Sciatic nerve (tissue), 2 donors: ENCODE data around the gene ASPG. TPM values are rescaled to one million over a fixed set of nuclear protein-coding genes. Genes with fewer than 3 reads are reported as not detected.

ENCODE experiments used
- ATAC-seq: fragments of 200-7000 bp; cut with Tn5 transposase; one replicate; pipeline ENCODE4 v1.9.1; 2020; ENCODE audit warnings: mild to moderate bottlenecking, moderate library complexity
- DNase-seq: peaks from one replicate; pipeline ENCODE4 v3.0.0-alpha.2; 2020; ENCODE audit warnings: low spot score
- intact Hi-C: fragments of 100-400 bp; cut with DNase I; formaldehyde crosslinking; loops from one replicate; pipeline ENCODE4 v1.14.2; 2022
- total RNA-seq: library from RNA; stranded (reverse); fragmentation: NEBNext Ultra II Directional; extraction: Animal tissue kit (Norgen Biotek cat#: 25700); gene quantifications from one replicate; pipeline ENCODE4 v1.2.1, GENCODE V29; 2021
- donor health status: DM: no; HTN: no; CAD: no.
- donor health status: DM: no; HTN: no; CAD: no.

Gene ASPG
- total RNA-seq, 1 donor from 2014 or later = 4.6 TPM

DNA sequence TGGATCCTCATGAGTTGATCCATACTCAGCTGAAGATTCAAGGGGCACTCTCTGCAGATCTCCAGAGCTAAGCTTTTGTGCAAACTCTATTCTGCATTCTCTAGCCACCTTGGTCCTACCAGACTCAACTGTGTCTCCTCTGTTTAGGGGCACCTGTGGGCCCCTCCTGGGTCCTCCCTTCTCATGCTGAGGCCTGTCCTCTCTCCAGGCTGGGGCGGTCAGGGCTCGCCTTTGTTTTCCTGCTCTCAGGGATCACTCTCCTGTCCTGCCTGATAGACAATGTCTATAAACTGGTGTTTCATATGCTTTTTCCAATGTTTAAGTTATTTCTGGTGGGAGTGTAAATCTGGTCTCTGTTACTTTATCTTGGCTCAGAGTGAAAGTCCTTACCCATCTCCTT, 41.3 kb downstream of the ASPG start:
- no peak for DNase-seq
- intact Hi-C loops = no loop called here

DNA sequence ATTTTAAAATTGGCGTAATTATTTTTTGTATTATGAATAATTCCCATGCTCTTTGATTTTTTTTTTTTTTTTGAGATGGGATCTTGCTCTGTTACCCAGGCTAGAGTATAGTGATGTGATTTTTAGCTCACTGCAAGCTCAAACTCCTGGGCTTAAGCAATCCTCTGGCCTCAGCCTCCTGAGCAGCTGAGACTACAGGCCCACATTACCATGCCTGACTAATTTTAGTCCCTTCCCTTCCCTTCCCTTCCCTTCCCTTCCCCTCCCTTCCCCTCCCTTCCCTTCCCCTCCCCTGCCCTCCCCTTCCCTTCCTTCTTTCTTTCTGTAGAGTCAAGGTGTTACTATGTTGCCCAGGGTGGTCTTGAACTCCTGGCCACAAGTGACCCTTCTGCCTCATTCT, 43.5 kb downstream of the ASPG start:
- ATAC-seq = no peak
- intact Hi-C loops = no loop called here
- DNase-seq = no peak

More for the DNA sequence above, 41.3 kb downstream of the ASPG start:
- no peak for ATAC-seq

DNA sequence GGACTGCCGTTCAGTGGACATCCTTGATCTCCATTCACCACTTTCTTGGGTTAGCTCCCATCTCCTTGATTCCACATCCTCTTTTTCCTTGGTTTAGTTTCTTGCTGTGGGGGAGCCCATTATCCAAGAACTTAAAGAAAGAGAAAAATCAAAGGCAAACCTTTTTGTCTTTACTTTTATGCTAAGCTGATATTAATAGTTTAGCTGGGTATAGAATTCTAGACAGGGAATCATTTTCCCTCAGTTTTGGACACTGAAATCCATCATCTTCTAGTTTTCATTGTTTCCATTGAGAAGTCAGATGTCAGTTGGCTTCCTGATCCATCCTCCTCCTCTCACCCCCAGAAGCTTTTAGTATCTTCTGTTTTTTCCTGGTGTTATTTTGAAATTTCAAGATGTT, 44.1 kb downstream of the ASPG start:
- no peak for DNase-seq
- intact Hi-C loops = no loop called here
- ATAC-seq = no peak

DNA sequence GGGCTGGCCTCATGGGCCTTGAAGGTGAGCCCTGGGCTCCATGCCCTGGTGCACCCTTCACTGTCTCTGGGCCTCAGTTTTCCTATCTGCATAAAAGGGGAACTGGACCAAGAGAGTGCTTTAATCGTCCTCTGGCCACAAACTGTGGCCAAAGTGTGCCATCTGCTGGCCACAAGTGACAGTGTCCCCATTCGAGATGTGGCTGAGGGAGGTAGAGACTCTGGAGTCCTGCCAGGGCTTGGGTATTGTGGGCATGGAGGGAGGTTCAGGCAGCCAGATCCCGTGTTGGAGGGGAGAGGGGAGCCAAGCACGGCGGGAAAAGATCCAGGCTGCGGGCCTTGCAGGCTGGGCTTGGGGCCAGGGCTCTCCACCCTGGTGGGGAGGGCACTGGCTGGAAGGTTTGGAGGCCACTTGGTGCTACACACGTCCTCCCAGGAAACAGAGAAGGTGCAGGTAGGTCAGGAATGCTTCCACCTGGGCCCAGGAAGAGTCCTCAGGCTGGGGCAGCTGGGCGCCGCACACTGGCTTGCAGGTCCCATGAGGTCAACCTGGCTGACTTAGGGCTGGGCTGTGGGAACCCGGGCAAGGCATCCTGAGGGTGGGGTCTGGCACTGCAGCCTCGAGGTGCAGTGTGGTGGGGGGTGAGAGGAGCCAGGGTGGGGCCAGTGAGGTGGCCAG, 45.6 kb downstream of the ASPG start:
- intact Hi-C loops = no loop called here
- DNase-seq (peak; percentile 56), ATAC-seq (peak; percentile 22)

DNA sequence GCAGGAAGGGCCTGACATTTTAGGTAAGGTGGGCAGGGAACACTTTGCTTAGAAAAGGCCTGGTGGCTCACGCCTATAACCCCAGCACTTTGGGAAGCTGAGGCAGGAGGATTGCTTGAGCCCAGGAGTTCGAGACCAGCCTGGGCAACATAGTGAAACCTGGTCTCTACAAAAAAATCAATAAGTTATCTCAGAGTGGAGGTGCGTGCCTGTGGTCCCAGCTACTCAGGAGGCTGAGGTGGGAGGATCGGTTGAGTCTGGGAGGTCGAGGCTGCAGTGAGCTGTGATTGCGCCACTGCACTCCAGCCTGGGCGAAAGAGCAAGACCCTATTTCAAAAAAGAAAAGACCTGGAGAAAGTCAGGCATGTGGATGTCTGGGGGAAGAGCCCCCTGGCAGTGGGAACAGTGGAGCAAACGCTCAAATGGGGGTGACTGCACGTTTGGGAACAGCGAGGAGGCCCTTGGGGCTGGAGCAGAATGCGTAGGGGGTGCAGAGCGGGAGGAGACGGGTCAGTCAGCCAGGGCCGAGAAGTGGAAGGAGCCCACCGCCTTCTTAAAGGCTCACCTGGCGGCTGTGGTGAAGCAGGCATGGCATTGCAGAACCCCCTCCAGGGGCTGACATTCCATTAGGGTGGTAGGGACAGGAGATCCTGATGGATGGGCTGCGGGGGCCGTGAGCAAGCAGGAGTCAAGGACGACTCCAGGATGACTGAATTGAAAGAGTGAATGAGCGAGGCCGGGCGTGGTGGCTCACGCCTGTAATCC, 46.6 kb downstream of the ASPG start:
- ATAC-seq (no peak), DNase-seq (no peak)
- intact Hi-C loops = no loop called here

DNA sequence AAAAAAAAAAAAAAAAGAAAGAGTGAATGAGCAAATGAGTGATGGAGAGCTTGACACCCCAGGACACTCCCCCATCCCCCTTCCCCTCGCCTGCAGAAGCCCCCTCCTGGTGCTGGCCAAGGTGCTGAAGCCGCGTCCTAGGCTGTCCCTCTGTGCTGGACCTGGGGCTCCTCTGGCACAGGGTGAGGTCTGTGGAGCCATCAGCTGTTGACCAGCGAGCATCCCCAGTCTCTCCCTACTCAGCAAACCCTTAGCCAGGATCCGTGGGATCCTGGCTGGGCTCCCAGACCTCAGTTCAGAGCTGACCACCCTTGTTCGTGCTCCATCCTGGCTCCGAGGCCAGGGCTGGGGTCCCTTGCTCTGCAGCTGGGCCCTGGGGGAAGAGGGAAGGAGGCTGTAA, 47.5 kb downstream of the ASPG start:
- ATAC-seq (no peak), DNase-seq (no peak)
- intact Hi-C loops = no loop called here

DNA sequence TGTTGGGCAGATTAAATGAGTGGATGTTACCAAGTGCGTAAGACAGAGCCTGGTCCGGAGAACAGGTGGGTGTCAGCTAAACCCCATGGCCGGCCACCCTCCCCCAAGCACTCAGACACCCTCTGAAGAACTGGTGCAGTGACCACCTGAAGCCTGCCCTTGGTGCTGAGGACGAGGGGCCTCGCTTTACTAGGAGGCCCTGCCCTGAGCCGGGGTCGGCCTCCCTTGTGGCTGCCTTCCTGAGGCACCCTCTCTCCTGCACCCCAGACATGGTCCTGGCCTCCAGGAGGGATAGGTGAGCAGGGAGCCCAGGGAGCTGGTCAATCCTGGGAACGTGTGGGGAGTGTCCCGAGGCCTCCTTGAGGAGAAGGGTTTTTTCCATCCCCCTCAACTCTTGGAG, 48.0 kb downstream of the ASPG start:
- ATAC-seq = no peak
- intact Hi-C loops = no loop called here
- DNase-seq = no peak

DNA sequence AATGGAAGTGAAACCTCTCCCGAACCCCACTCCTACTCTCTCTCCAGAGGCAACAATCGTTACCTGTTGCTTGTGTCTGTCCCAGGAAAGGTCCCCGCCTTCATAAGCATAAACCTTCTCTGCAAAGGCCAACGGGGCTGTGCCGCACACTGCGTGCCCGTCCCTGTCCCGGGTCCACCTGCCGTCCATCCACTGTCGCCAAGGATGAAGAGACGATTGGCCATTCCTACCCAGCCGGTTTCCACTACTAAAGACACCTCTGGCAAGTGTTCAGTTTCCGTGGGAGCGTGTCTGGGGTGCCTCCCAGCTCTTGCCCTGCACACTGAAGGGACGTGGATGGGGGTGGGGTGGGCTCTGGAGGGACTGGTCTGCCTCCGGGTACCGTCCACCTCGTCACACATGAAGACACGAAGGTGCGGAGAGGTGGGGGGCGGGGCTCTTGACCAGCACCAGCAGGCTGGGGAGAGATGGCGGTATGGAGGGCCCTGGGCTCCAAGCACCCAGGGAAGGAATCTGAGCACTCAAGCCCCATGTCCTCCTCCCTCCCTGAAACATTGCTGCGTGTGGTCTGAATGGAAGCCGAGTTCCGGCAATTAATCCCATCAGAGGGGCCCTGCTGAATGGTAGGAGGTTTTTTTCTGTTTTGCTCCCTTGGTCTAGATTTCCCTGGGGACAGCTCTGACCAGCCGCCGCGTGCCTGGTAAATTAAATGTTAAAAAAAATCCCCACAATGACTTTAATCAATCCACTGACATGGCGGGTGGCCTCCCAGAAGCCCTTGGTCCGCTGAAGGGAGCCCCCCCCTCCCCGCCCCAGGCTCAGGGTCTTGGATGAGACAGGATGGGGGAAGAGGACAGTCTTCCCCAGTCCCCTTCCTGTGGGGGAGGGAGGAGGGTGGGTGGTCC, 48.8 kb downstream of the ASPG start:
- DNase-seq = peak; percentile 52
- ATAC-seq = no peak
- intact Hi-C loops = no loop called here

DNA sequence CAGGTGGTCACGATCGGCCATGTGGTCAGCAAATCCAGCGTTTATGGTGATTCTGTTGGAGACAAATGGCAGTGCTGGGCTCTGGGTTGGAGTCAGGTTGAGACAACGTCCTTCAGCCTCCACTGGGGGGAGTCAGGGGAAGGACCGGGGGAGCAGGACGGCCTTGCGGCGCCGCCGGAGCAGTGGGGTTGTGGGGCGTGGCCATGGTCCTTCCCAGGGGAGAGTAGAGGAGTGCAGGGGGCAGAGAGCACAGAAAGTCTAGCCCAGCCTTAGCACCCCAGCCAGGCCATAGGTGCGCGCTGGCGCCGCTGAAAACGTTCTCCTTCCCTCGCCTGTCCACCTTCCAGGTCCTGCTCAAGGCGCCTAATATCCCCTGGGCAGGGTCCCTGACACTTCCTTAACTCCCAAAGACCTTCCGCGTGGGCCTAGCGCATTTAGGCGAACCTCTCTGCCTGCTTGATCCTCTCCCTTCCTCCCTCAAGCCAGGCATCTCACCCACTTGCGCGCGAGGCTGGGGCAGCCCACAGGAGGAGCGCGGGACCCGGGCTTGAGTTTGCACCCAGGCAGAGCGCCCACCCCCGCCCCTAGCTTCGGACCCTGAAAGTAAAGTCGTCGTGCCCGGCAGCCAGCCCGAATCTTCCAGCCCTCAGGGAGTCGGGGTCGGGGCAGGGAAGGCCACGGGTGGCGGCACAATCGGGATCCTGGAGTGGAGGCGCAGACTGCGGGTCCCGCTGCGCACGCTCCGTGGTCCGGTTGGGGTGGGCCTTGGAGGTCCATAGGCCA, 49.8 kb downstream of the ASPG start:
- ATAC-seq (no peak), DNase-seq (peak; percentile 51)
- intact Hi-C loops = loop anchor here (5.0 kb wide), 1 partner anchor 507 kb away; no protein-coding TSS in a partner anchor

DNA sequence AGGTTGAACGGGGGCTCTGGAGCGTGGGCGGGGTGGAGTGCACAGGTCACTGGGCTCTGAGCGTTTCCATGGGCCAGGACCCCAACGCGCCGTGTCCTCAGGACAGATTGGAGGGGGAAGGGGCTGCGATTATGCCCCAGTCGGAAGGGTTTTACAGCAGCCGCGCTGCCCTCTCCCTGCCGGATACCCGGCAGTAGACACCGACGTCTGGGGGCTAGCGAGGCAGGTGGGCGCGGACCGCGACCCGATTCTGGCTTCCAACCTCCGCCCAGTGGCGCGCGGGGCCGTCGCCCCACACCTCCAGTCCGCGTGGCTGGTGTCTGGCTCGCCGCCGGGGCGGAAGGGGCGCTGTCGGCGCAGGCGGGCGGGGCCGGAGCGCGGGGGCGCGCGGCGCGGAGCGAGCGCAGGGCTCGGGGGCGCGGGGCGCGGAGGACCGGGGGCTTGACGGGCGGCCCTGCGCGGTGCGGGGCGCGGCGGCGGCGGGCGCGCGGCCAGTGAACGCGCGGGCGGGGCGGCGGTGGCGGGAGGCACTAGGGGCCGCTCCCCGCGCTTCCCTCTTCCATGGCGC, 50.5 kb downstream of the ASPG start:
- no peak for ATAC-seq

DNA sequence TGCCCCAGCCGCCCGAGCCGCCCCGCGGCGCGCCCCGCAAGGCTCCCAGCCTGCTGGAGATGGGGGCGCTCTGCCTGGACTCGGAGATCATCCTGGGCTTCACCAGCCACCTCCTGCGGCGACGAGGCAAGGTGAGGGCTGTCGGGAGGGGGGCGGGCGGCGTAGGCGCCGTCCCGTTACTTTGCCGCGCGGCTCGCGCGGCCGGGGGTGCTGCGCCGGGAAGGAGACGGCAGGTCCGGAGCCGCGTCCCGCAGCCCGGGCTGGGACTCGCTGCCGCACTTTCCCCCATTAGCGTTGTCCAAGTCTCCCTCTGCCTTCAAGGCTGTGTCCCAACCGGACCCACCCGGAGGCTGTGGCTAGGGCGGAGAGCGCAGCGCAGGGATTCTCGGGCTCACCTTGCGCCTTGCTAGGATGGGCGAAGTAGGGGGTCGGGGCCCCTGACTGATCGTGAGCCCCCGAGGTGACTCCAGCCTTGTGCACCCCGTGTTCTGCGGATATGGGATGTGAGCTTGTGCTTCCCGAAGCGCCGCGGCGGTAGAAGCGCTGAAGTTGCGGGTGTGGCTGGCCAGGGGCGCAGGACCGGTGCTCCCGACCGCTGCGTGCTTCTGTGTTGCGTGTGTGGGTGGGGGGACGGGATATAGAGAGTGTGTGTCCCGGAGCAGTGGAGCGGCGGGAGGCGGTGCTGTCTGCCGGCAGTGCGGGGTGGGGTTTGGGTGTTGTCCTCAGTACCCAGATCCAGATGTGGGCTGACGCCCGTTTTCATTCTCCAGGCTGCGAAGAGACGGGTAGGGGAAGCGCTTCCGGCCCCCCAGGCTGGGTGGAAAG, 51.2 kb downstream of the ASPG start:
- DNase-seq = peak; percentile 55
- no peak for ATAC-seq
- intact Hi-C loops = loop anchor here (2.0 to 5.0 kb wide), 2 partner anchors 428 to 506 kb away; no protein-coding TSS in a partner anchor

More for the DNA sequence above, 50.5 kb downstream of the ASPG start:
- peak; percentile 50 for DNase-seq
- intact Hi-C loops = loop anchor here (2.0 to 5.0 kb wide), 2 partner anchors 429 to 506 kb away; no protein-coding TSS in a partner anchor

DNA sequence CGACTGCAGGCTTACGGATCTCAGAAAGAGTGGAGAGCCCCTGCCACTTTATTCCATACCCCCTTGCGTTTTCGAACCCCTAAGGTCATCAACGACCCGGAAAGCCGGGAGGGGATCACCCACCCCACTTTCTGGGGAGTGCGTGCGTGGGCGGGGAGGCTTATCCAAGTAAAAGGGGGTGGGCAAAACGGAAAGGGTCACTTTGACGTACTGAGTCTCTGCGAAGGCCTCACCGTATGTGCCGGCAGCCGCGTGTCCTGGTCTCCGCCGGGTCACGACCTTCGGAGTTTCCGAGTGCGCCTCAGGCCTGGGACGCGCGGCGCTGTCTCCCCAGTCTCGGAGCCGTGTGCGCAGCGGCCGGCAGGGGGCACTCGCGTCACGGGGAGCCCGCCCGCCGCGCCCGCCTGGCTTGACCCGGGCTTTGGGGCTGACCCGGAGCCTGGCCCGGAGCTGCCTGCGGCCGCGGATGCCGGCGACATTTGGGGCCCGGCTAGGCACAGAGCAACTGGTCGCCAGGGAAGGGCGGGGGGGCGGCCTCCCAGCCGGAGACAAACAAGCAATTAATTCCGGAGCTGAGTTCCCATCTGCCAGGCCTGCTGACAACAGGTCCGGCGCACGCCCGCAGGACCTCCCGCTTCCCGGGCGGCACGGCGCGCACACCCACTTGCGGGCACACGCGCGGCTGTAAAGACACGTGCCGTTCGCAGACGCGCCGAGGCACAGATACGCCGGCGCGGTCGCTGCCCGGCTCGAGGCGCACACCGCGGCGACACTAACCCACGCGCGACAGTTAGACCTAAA, 52.0 kb downstream of the ASPG start:
- peak; percentile 75 for DNase-seq
- peak; percentile 80 for ATAC-seq

DNA sequence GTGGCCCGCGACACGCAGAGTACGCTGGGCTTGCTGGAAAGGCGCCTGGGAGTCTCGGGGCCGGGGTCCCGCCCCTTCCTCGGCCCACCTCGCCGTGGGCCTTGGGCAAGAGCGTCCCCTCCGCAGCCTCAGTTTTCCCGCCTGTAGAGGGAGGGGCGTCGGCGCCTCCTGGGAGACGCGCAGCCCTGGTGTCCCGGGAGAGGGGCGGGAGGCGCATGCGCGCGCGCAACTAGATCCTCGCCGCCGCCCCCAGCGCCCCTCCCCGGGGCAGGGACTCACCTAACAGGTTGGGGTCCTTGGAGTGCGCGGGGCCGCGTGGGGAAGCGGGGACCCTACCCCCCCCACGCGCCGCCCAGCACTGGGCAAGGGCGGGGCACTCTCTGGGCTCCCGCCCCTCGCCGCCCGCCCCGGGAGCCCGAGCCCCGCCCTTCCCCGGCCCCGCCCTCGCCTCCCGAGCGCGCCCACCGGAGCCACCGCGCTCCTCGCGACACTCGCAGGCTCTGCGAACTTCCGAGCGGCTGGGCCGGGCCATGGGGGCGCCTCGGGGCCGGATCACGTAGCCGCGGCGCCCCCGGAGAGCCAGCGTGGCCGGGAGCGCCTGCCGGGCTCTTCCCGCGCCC, 52.7 kb downstream of the ASPG start, which contains the start of gene KIF26A:
Gene KIF26A, plus strand, starts transcription at position 490 of the 620 bp plus-strand sequence. CDS start 136 bp downstream, outside the sequence.
- DNase-seq = peak; percentile 61
- intact Hi-C loops = loop anchor here (5.0 kb wide), 1 partner anchor 504 kb away; no protein-coding TSS in a partner anchor

More for the DNA sequence above, 52.0 kb downstream of the ASPG start:
- intact Hi-C loops = loop anchor here (2.0 to 5.0 kb wide), 2 partner anchors 427 to 505 kb away; no protein-coding TSS in a partner anchor

DNA sequence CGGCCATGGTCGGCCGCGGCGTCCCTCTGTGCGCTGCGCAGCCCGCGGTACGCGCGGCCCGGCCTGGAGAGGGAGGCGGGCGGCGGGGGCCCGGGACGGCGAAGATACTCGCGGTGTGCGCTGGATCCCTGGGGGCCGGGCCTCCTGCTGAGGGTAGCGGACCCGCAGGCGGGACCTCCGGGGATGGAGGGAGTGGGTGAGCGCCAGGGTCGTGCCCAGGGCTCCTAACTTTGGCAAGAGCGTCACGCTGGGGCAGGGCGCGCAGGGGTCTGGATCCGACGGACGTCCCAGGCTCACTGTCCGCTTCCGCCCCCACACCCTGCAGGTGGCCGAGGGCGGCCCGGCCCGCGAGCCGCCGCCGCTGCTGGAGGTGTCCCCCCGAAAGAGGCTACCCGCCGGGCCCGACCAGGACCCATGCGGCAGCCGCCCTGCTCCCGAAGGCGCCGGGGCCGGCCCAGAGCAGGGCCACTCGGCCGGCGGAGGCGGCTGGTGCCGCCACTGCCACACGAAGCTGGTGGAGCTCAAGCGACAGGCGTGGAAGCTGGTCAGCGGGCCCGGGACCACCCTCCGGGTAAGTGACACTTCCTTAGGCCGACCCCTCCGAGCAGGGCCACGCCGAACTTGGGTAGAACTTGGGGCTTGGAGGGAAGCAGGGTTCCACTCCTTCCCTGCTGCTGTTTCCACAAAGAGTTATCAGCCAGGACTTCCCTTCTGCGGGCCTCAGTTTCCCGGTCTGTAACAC, 53.4 kb downstream of the ASPG start:
- DNase-seq (peak; percentile 59), ATAC-seq (no peak)
- intact Hi-C loops = loop anchor here (5.0 kb wide), 1 partner anchor 503 kb away; no protein-coding TSS in a partner anchor

More for the DNA sequence above, 52.7 kb downstream of the ASPG start, which contains the start of gene KIF26A:
- ATAC-seq = peak; percentile 8
